AG09319 (cell line): ENCODE measurements around the gene S100A3.
"Not testable (repeated sequence)": the region's sequence is repeated elsewhere in the genome, so short reads cannot be mapped to it uniquely, and the experiment has no call there.

ENCODE experiments used
- DNase-seq: peaks from one replicate; pipeline ENCODE4 v3.0.0-alpha.2; 2010; ENCODE audit warnings: low read depth; ENCODE audit errors: extremely low read depth
- CTCF ChIP-seq: IDR thresholded peaks from 2 replicates; pipeline ENCODE4 v1.5.1; 2011; ENCODE audit warnings: low read depth, mild to moderate bottlenecking, inconsistent platforms, low read length, moderate library complexity

The S100A3 gene

GRCh38 chr1:153527023-153527682 is 21.9 kb downstream of the S100A3 start:
- DNase-seq: no peak
- no peak for TF ChIP-seq CTCF

- TF ChIP-seq CTCF: no peak
- no peak for DNase-seq
Measured at GRCh38 chr1:153526132-153526543, 22.9 kb downstream of the S100A3 start.

- no peak for TF ChIP-seq CTCF
- DNase-seq: no peak
Measured at GRCh38 chr1:153525088-153525728, 23.9 kb downstream of the S100A3 start.

GRCh38 chr1:153522353-153523048 is 26.6 kb downstream of the S100A3 start:
- DNase-seq: not testable (repeated sequence)

GRCh38 chr1:153521808-153522207 is 27.2 kb downstream of the S100A3 start:
- not testable (repeated sequence) for DNase-seq

GRCh38 chr1:153520818-153521476 is 28.1 kb downstream of the S100A3 start:
- TF ChIP-seq CTCF: no peak
- no peak for DNase-seq

- not testable (repeated sequence) for DNase-seq
Measured at GRCh38 chr1:153520137-153520691, 28.8 kb downstream of the S100A3 start.

- no peak for DNase-seq
- no peak for TF ChIP-seq CTCF
Measured at GRCh38 chr1:153519242-153519641, 29.8 kb downstream of the S100A3 start.
